ENCODE data around the gene KAZN. TPM values are rescaled to one million over a fixed set of nuclear protein-coding genes. Genes with fewer than 3 reads are reported as not detected.

Gene KAZN
- total RNA-seq, 4 donors from 2014 or later, result 0.77 to 12.3 (median 4.9) TPM

GRCh38 chr1:14590411-14591180 is 7.9 kb upstream of the KAZN start:
- H3K36me3 ChIP-seq, result no peaks in the 10 kb centered on the region
- H3K9me3 ChIP-seq, result no peaks in the 10 kb centered on the region
- H3K27me3 ChIP-seq, result no peaks in the 10 kb centered on the region
- no peak for DNase-seq
- no peak overlapping the region for H3K4me3 ChIP-seq
- intact Hi-C loops (cut with DNase I; ENCODE audit: low total_unique reads), result no loop called here
- H3K27ac ChIP-seq, result no peak overlapping the region
- no peak for TF ChIP-seq POLR2A (IDR thresholded peaks at IDR 0.05)
- no peak for TF ChIP-seq CTCF (IDR thresholded peaks at IDR 0.05)
- H3K4me1 ChIP-seq, result no peaks in the 10 kb centered on the region

- Histone ChIP-seq H3K36me3 (no peaks in the 10 kb centered on the region), H3K27ac (no peak overlapping the region), H3K4me1 (no peaks in the 10 kb centered on the region), H3K4me3 (no peak overlapping the region), H3K9me3 (no peaks in the 10 kb centered on the region), H3K27me3 (no peaks in the 10 kb centered on the region)
- intact Hi-C loops (cut with DNase I; ENCODE audit: low total_unique reads), result no loop called here
- no peak for DNase-seq
- TF ChIP-seq CTCF (IDR thresholded peaks at IDR 0.05) (no peak), POLR2A (IDR thresholded peaks at IDR 0.05) (no peak)
These were observed 6.9 kb upstream of the KAZN start for GRCh38 chr1:14591600-14591999.

GRCh38 chr1:14592004-14592631 is 6.4 kb upstream of the KAZN start:
- no peak overlapping the region for H3K4me3 ChIP-seq
- TF ChIP-seq CTCF (IDR thresholded peaks at IDR 0.05), result no peak
- TF ChIP-seq POLR2A (IDR thresholded peaks at IDR 0.05), result no peak
- no peak overlapping the region for H3K27ac ChIP-seq
- DNase-seq, result no peak
- no peaks in the 10 kb centered on the region for H3K9me3 ChIP-seq
- H3K36me3 ChIP-seq, result no peaks in the 10 kb centered on the region
- intact Hi-C loops (cut with DNase I; ENCODE audit: low total_unique reads), result no loop called here
- no peaks in the 10 kb centered on the region for H3K4me1 ChIP-seq
- no peaks in the 10 kb centered on the region for H3K27me3 ChIP-seq

GRCh38 chr1:14593302-14593701 is 5.2 kb upstream of the KAZN start:
- TF ChIP-seq CTCF (IDR thresholded peaks at IDR 0.05), result no peak
- no peak for TF ChIP-seq POLR2A (IDR thresholded peaks at IDR 0.05)
- intact Hi-C loops (cut with DNase I; ENCODE audit: low total_unique reads), result no loop called here

GRCh38 chr1:14594045-14594444 is 4.4 kb upstream of the KAZN start:
- Histone ChIP-seq H3K9me3 (no peaks in the 10 kb centered on the region), H3K36me3 (no peaks in the 10 kb centered on the region), H3K27me3 (no peaks in the 10 kb centered on the region), H3K27ac (no peak overlapping the region), H3K4me3 (no peak overlapping the region), H3K4me1 (peaks cover 0 to 10% of the 10 kb centered on the region in 2 donors)
- intact Hi-C loops (cut with DNase I; ENCODE audit: low total_unique reads), result no loop called here
- no peak for DNase-seq
- TF ChIP-seq POLR2A (IDR thresholded peaks at IDR 0.05), result no peak
- TF ChIP-seq CTCF (IDR thresholded peaks at IDR 0.05), result no peak

More at GRCh38 chr1:14593302-14593701, 5.2 kb upstream of the KAZN start:
- peaks cover 0 to 3% of the 10 kb centered on the region in 2 donors for H3K4me1 ChIP-seq
- no peaks in the 10 kb centered on the region for H3K36me3 ChIP-seq
- no peak overlapping the region for H3K27ac ChIP-seq
- no peaks in the 10 kb centered on the region for H3K27me3 ChIP-seq
- no peaks in the 10 kb centered on the region for H3K9me3 ChIP-seq
- H3K4me3 ChIP-seq, result no peak overlapping the region
- DNase-seq, result no peak
